Peyer's patch (tissue), 4 donors: ENCODE data around the gene CALD1.

Source experiments
- CTCF ChIP-seq, 6 experiments: fragments of 450-650 bp in 4 of 6; fragments of 200-600 bp in 2 of 6; sonication (generic) in 1 of 6; IDR thresholded peaks; one replicate each; pipeline ENCODE4 v1.5.1; 2017 to 2019; ENCODE audit warnings: antibody characterized with exemption in 6 of 6, mild to moderate bottlenecking in 3 of 6, moderate library complexity in 1 of 6
- POLR2A ChIP-seq, 2 donors: fragments of 450-650 bp; IDR thresholded peaks; one replicate each; pipeline ENCODE4 v1.5.1; 2017; ENCODE audit warnings: antibody characterized with exemption in 2 of 2, mild to moderate bottlenecking in 2 of 2, moderate library complexity in 2 of 2

- TF ChIP-seq CTCF (IDR thresholded peaks at IDR 0.05) (no peak), POLR2A (IDR thresholded peaks at IDR 0.05) (no peak)
Observed at GRCh38 chr7:134785842-134786241, 6.4 kb downstream of the CALD1 start.
